Measurements from ENCODE around the gene STX1B. TPM values are rescaled to one million over a fixed set of nuclear protein-coding genes. Genes with fewer than 3 reads are reported as not detected.

STX1B gene
- total and polyA plus RNA-seq, 2 of the 8 experiments (the other 6 are each of a cell fraction or from before 2014, with no cell fraction given): 8.9 to 20.2 TPM

- 91% methylated on average over 13 of the region's 14 CpGs; no CpG with 5 or more reads in 1 of the 2 experiments for WGBS, 2 experiments (ENCODE audit: extremely low coverage in 1 of 2, insufficient coverage in 1 of 2, insufficient read length in 1 of 2, insufficient replicate concordance in 2 of 2, low coverage in 1 of 2, low lambda C conversion rate in 2 of 2, missing lambda C conversion rate in 1 of 2)
- Histone ChIP-seq H2BK20ac (ENCODE audit: low read length) (no peak overlapping the region), H3K79me2 (ENCODE audit: control insufficient read depth in 1 of 2, insufficient read depth in 2 of 2, low read length in 2 of 2) (no peaks in the 10 kb centered on the region), H2AFZ (ENCODE audit: low read length) (no peak overlapping the region), H3K23me2 (ENCODE audit: low read depth, low read length) (peaks cover 3% of the 10 kb centered on the region; the same call in 1 of the 2 replicates), H3K23ac (ENCODE audit: insufficient read length) (no peak overlapping the region), H3K4me1 (replicated peaks in 1 of 4; ENCODE audit: control insufficient read depth in 3 of 4, insufficient read depth in 4 of 4, low read length in 3 of 4) (peaks cover 0 to 5% (median 2%) of the 10 kb centered on the region in 4 experiments; a peak in 4 of 7 replicates), H2BK120ac (replicated peaks; ENCODE audit: low read depth, low read length) (no peak overlapping the region), H3K14ac (ENCODE audit: insufficient read length) (no peak overlapping the region), H2BK5ac (ENCODE audit: low read depth, low read length) (no peak overlapping the region), H3K18ac (ENCODE audit: extremely low read depth, low read length) (no peak overlapping the region), H2BK15ac (ENCODE audit: low read length) (no peak overlapping the region), H3K4me3 (ENCODE audit: extremely low read depth in 1 of 4, insufficient read depth in 2 of 4, low read depth in 3 of 4, low read length in 4 of 4) (no peak overlapping the region), H4K5ac (ENCODE audit: insufficient read length, low read depth, low read length) (no peak overlapping the region), H3K79me1 (ENCODE audit: low read depth, low read length) (no peaks in the 10 kb centered on the region), H3K4ac (replicated peaks; ENCODE audit: insufficient read length, low read depth, low read length) (no peak overlapping the region), H3K9ac (replicated peaks in 1 of 4; ENCODE audit: extremely low read depth in 1 of 4, low read depth in 3 of 4, low read length in 3 of 4) (no peak overlapping the region), H4K91ac (replicated peaks; ENCODE audit: insufficient read length, low read length) (no peak overlapping the region), H3K4me2 (ENCODE audit: insufficient read depth in 1 of 2, low read depth in 2 of 2, low read length in 2 of 2) (no peak overlapping the region), H3K27me3 (replicated peaks in 1 of 4; ENCODE audit: control insufficient read depth in 3 of 4, extremely low read depth in 1 of 4, insufficient read depth in 3 of 4, low read length in 3 of 4) (no peaks in the 10 kb centered on the region), H3K56ac (replicated peaks; ENCODE audit: insufficient read length, low read depth, low read length) (no peak overlapping the region), H2AK5ac (ENCODE audit: low read depth, low read length) (no peak overlapping the region), H3K27ac (ENCODE audit: low read depth, low read length) (no peak overlapping the region), H3K36me3 (ENCODE audit: control insufficient read depth in 2 of 4, insufficient read depth in 4 of 4, low read length in 3 of 4) (peaks cover 8 to 26% (median 19%) of the 10 kb centered on the region in 4 experiments; a peak in 6 of 8 replicates), H2BK12ac (ENCODE audit: low read depth, low read length) (no peak overlapping the region), H4K20me1 (replicated peaks in 1 of 2; ENCODE audit: control insufficient read depth in 1 of 2, insufficient read depth in 2 of 2, low read length in 2 of 2) (peaks cover 0 to 14% of the 10 kb centered on the region in 2 experiments), H4K8ac (ENCODE audit: extremely low read depth, insufficient read depth, low read length) (no peak overlapping the region; the same call in 1 of the 2 replicates), H3K9me3 (ENCODE audit: insufficient read depth in 2 of 2, low read depth in 1 of 2, low read length in 1 of 2) (no peaks in the 10 kb centered on the region)
- DNase-seq (ENCODE audit: low read depth in 1 of 2, low spot score in 2 of 2) (no peak), FAIRE-seq (no peak)
- CTCF ChIA-PET (ENCODE audit: partially characterized antibody): interaction anchor here (0.6 to 5.5 kb wide), 47 partner anchors 9 to 1296 kb away, joined by 3 to 39 read pairs (median 5); partner anchors contain the start of genes PRSS8, ZNF646 and ZNF668
- POLR2A ChIA-PET (ENCODE audit: partially characterized antibody): interaction anchor here (0.6 to 5.9 kb wide), 33 partner anchors 7 to 196 kb away, joined by 3 to 45 read pairs (median 4); partner anchors contain the start of genes FUS, KAT8, ORAI3 and STX4
- TF ChIP-seq BRCA1 (IDR thresholded peaks at IDR 0.05; ENCODE audit: low read depth, low read length) (no peak), E2F6 (IDR thresholded peaks at IDR 0.05) (no peak), POLR2AphosphoS5 (IDR thresholded peaks at IDR 0.05; ENCODE audit: low read depth, low read length) (no peak), BACH1 (IDR thresholded peaks at IDR 0.05; ENCODE audit: low read length) (no peak), TBP (IDR thresholded peaks at IDR 0.05; ENCODE audit: low read depth, low read length) (no peak), FOSL1 (IDR thresholded peaks at IDR 0.05; ENCODE audit: insufficient read depth, low read depth, low read length) (no peak), CHD1 (IDR thresholded peaks at IDR 0.05; ENCODE audit: low read depth, low read length) (no peak), CEBPB (IDR thresholded peaks at IDR 0.05; ENCODE audit: low read depth, low read length) (no peak), SAP30 (IDR thresholded peaks at IDR 0.05; ENCODE audit: insufficient read depth, insufficient replicate concordance, low read length) (no peak)
Measured at GRCh38 chr16:30983898-30984610, 26.4 kb downstream of the STX1B start.
